Uterus (tissue), 4 donors: ENCODE measurements around the gene THSD7B. TPM values are rescaled to one million over a fixed set of nuclear protein-coding genes. Genes with fewer than 3 reads are reported as not detected.

Experiments used
- DNase-seq, 2 donors: peaks; one replicate each; pipeline ENCODE4 v3.0.0-alpha.2; 2019 to 2020
- H3K27ac ChIP-seq, 2 donors: fragments of 200-600 bp; sonication (generic); 1 replicate in 1 of 2; 2 replicates in 1 of 2; pipeline ENCODE4 v1.5.1; 2016 to 2018
- H3K27me3 ChIP-seq, 2 donors: fragments of 200-600 bp; sonication (generic); one replicate each; pipeline ENCODE4 v1.5.1; 2018 to 2019; ENCODE audit warnings: control low read depth in 1 of 2
- H3K36me3 ChIP-seq, 2 donors: fragments of 200-600 bp; sonication (generic); one replicate each; pipeline ENCODE4 v1.5.1; 2019; ENCODE audit warnings: control low read depth in 1 of 2
- H3K4me1 ChIP-seq, 2 donors: fragments of 200-600 bp; sonication (generic); one replicate each; pipeline ENCODE4 v1.5.1; 2018 to 2019; ENCODE audit warnings: control low read depth in 1 of 2
- H3K4me3 ChIP-seq, 2 donors: fragments of 200-600 bp; sonication (generic); 1 replicate in 1 of 2; 2 replicates in 1 of 2; pipeline ENCODE4 v1.5.1; 2018 to 2019; ENCODE audit warnings: mild to moderate bottlenecking in 1 of 2
- H3K9me3 ChIP-seq, 2 donors: fragments of 200-600 bp; sonication (generic); one replicate each; pipeline ENCODE4 v1.5.1; 2019; ENCODE audit warnings: control low read depth in 1 of 2
- CTCF ChIP-seq, 4 experiments: fragments of 200-600 bp in 2 of 4; fragments of 450-650 bp in 2 of 4; sonication (generic) in 2 of 4; IDR thresholded peaks; one replicate each; pipeline ENCODE4 v1.5.1; 2016 to 2019; ENCODE audit warnings: antibody characterized with exemption in 4 of 4, mild to moderate bottlenecking in 2 of 4, moderate library complexity in 1 of 4
- POLR2A ChIP-seq, 2 donors: fragments of 450-650 bp; IDR thresholded peaks; one replicate each; pipeline ENCODE4 v1.6.1; 2016; ENCODE audit warnings: antibody characterized with exemption in 2 of 2, mild to moderate bottlenecking in 1 of 2, moderate library complexity in 1 of 2
- intact Hi-C: fragments of 100-400 bp; cut with DNase I; formaldehyde crosslinking; loops from one replicate; pipeline ENCODE4 v1.15.1; 2023; ENCODE audit warnings: low total_unique reads
- total RNA-seq, 4 donors: library from RNA; depleted of rRNA in 3 of 4; stranded (reverse); fragments of >200 nt in 3 of 4; gene quantifications; one replicate each; pipeline versions ENCODE4 v1.1.0 to v1.2.4, GENCODE V29; 2014 to 2023
- donor health status: DM: yes; HTN: yes; CAD: no.

Gene THSD7B
- total RNA-seq, 4 donors from 2014 or later: 0.26 to 9.6 (median 0.67) TPM; not detected in 1

DNA sequence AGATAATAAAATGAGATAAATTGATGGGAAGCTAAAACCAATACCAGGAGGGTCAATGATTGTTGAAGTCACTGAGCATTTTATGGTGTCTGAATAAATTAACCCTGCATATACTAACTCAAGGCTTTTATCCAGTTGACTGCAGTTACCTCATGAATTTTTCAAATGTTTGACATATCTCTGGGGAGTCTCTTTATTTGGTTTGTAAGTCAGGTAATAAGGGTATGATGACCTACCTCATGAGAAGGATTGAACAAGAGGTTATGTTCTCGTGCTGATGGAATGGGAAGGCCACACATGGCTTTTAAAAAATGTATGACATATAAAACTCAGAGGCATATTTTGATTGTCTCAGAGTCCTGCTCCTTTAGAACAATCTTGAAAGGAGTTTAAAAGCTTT, 237.6 kb downstream of the THSD7B start:
- Histone ChIP-seq H3K27ac (no peak overlapping the region), H3K27me3 (no peaks in the 10 kb centered on the region), H3K9me3 (no peaks in the 10 kb centered on the region), H3K4me1 (no peaks in the 10 kb centered on the region), H3K4me3 (no peak overlapping the region), H3K36me3 (no peaks in the 10 kb centered on the region)
- no peak for DNase-seq
- TF ChIP-seq POLR2A (IDR thresholded peaks at IDR 0.05): no peak
- TF ChIP-seq CTCF (IDR thresholded peaks at IDR 0.05): no peak
- intact Hi-C loops: no loop called here

DNA sequence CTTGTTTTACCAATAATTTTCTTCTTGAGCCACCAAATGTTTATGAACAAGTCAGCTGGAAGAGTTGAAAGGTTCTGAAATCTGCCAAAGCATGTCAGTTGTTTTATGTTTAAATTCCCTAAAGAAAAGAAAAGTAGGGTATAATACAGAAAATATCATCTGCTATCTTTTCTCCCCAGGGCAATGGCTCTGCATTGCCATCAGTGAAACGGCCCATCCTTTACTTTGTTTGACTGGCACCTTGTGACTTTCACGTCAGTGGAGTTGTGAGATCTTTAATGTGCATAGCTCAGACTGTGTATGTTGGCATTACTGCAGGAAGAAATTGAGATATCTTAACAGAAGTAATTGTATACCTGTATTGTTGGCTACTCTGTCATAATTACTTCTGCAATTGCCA, 239.9 kb downstream of the THSD7B start:
- no peak for DNase-seq
- intact Hi-C loops: no loop called here
- H3K9me3 ChIP-seq: no peaks in the 10 kb centered on the region
- no peaks in the 10 kb centered on the region for H3K27me3 ChIP-seq
- no peaks in the 10 kb centered on the region for H3K4me1 ChIP-seq
- TF ChIP-seq CTCF (IDR thresholded peaks at IDR 0.05) (no peak), POLR2A (IDR thresholded peaks at IDR 0.05) (no peak)
- H3K36me3 ChIP-seq: no peaks in the 10 kb centered on the region
- no peak overlapping the region for H3K27ac ChIP-seq
- no peak overlapping the region for H3K4me3 ChIP-seq

GRCh38 chr2:137007938-137008337, 242.6 kb downstream of the THSD7B start:
- intact Hi-C loops: no loop called here

DNA sequence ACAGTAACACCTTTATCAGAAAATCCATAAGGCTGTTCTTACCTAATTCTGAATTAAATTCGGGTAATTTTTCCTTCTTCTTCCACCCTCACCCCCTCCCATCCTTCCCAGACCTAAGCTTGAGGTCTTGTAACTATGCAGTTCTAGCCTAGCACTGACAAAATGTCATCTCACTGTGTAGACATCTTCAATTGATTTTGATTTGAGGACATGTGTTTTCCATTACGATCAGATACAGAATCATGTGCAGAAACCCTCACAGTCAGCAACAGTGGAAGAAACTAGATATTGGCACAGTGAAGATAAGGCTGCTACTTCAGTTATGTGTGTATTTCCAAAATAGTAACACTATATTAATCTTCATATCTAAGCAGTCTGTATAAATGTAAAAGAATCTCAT, 244.6 kb downstream of the THSD7B start:
- Histone ChIP-seq H3K4me1 (no peaks in the 10 kb centered on the region), H3K9me3 (no peaks in the 10 kb centered on the region), H3K27ac (no peak overlapping the region), H3K27me3 (no peaks in the 10 kb centered on the region), H3K36me3 (no peaks in the 10 kb centered on the region), H3K4me3 (no peak overlapping the region)
- intact Hi-C loops: no loop called here
- no peak for TF ChIP-seq POLR2A (IDR thresholded peaks at IDR 0.05)
- DNase-seq: no peak

More at GRCh38 chr2:137007938-137008337, 242.6 kb downstream of the THSD7B start:
- TF ChIP-seq CTCF (IDR thresholded peaks at IDR 0.05) (no peak), POLR2A (IDR thresholded peaks at IDR 0.05) (no peak)
- Histone ChIP-seq H3K9me3 (no peaks in the 10 kb centered on the region), H3K27me3 (no peaks in the 10 kb centered on the region), H3K27ac (no peak overlapping the region), H3K36me3 (no peaks in the 10 kb centered on the region), H3K4me1 (no peaks in the 10 kb centered on the region), H3K4me3 (no peak overlapping the region)
- DNase-seq: no peak

GRCh38 chr2:137020452-137021196, 255.3 kb downstream of the THSD7B start:
- H3K9me3 ChIP-seq: no peaks in the 10 kb centered on the region

More at GRCh38 chr2:137020452-137021196, 255.3 kb downstream of the THSD7B start:
- Histone ChIP-seq H3K36me3 (no peaks in the 10 kb centered on the region), H3K4me1 (no peaks in the 10 kb centered on the region), H3K4me3 (no peak overlapping the region), H3K27me3 (no peaks in the 10 kb centered on the region), H3K27ac (no peak overlapping the region)
- DNase-seq: no peak
- no peak for TF ChIP-seq CTCF (IDR thresholded peaks at IDR 0.05)
- TF ChIP-seq POLR2A (IDR thresholded peaks at IDR 0.05): no peak
- intact Hi-C loops: no loop called here
